Urothelium cell line (cell line): Measurements from ENCODE around the gene MCOLN2.
"Not testable (repeated sequence)": the region's sequence is repeated elsewhere in the genome, so short reads cannot be mapped to it uniquely, and the experiment has no call there.

Source experiments
- DNase-seq: peaks from one replicate; pipeline ENCODE4 v3.0.0; 2011; ENCODE audit warnings: low spot score, mixed read lengths
- FAIRE-seq: peaks from 2 replicates; lab custom pipeline; 2011; peaks lifted over from hg19 to GRCh38; lab: Jason Lieb, UNC

The MCOLN2 gene

GRCh38 chr1:84986561-84986960 lies 10.4 kb downstream of the MCOLN2 start:
- not testable (repeated sequence) for FAIRE-seq, DNase-seq

- FAIRE-seq: no peak
These were observed 11.5 kb downstream of the MCOLN2 start for GRCh38 chr1:84985365-84985764.

GRCh38 chr1:84982395-84982794 lies 14.5 kb downstream of the MCOLN2 start:
- FAIRE-seq: no peak
- DNase-seq: no peak

More at GRCh38 chr1:84985365-84985764, 11.5 kb downstream of the MCOLN2 start:
- no peak for DNase-seq

- no peak for DNase-seq
- FAIRE-seq: no peak
These were observed 21.9 kb downstream of the MCOLN2 start for GRCh38 chr1:84975035-84975434.

- DNase-seq (no peak), FAIRE-seq (no peak)
These were observed 23.2 kb downstream of the MCOLN2 start for GRCh38 chr1:84973498-84974334.

GRCh38 chr1:84972377-84972987 lies 24.4 kb downstream of the MCOLN2 start:
- FAIRE-seq (no peak), DNase-seq (no peak)

GRCh38 chr1:84971957-84972356 lies 25.0 kb downstream of the MCOLN2 start:
- no peak for FAIRE-seq
- DNase-seq: no peak

- DNase-seq (no peak), FAIRE-seq (no peak)
These were observed 27.2 kb downstream of the MCOLN2 start for GRCh38 chr1:84969489-84970250.

- DNase-seq (no peak), FAIRE-seq (no peak)
These were observed 28.0 kb downstream of the MCOLN2 start for GRCh38 chr1:84968865-84969264.

- DNase-seq (no peak), FAIRE-seq (no peak)
These were observed 28.8 kb downstream of the MCOLN2 start for GRCh38 chr1:84968101-84968500.

- DNase-seq (no peak), FAIRE-seq (no peak)
These were observed 29.2 kb downstream of the MCOLN2 start for GRCh38 chr1:84967666-84968065.

GRCh38 chr1:84963021-84963420 lies 33.9 kb downstream of the MCOLN2 start:
- FAIRE-seq (no peak), DNase-seq (no peak)

- no peak for FAIRE-seq
These were observed 35.6 kb downstream of the MCOLN2 start for GRCh38 chr1:84961316-84961715.

GRCh38 chr1:84960371-84960770 lies 36.5 kb downstream of the MCOLN2 start:
- FAIRE-seq (no peak), DNase-seq (no peak)

More at GRCh38 chr1:84961316-84961715, 35.6 kb downstream of the MCOLN2 start:
- DNase-seq: no peak

- DNase-seq (no peak), FAIRE-seq (no peak)
These were observed 37.6 kb downstream of the MCOLN2 start for GRCh38 chr1:84959294-84959693.

GRCh38 chr1:84957966-84958365 lies 38.9 kb downstream of the MCOLN2 start:
- DNase-seq: no peak
- no peak for FAIRE-seq

- no peak for DNase-seq
- peak; percentile 27 for FAIRE-seq
These were observed 40.3 kb downstream of the MCOLN2 start for GRCh38 chr1:84956655-84957054.

GRCh38 chr1:84956097-84956496 lies 40.8 kb downstream of the MCOLN2 start:
- DNase-seq (no peak), FAIRE-seq (no peak)

GRCh38 chr1:84949664-84950063 lies 47.2 kb downstream of the MCOLN2 start:
- no peak for FAIRE-seq
- no peak for DNase-seq

- FAIRE-seq: peak; percentile 17
- no peak for DNase-seq
These were observed 49.1 kb downstream of the MCOLN2 start for GRCh38 chr1:84947536-84948410.

GRCh38 chr1:84946631-84947030 lies 50.3 kb downstream of the MCOLN2 start:
- no peak for FAIRE-seq
- no peak for DNase-seq
